NB4 (cell line): ENCODE data around the gene RAB12.

Experiments
- DNase-seq: peaks from one replicate; pipeline ENCODE4 v3.0.0; 2010; ENCODE audit warnings: low read depth
- H3K4me3 ChIP-seq: one replicate; pipeline ENCODE4 v1.5.1; 2011; ENCODE audit warnings: mild to moderate bottlenecking, low read depth, low read length, moderate library complexity
- CTCF ChIP-seq: IDR thresholded peaks from one replicate; pipeline ENCODE4 v1.5.1; 2012; ENCODE audit warnings: low read depth, low read length
- MAX ChIP-seq: IDR thresholded peaks from 2 replicates; pipeline ENCODE4 v1.6.1; 2011; ENCODE audit warnings: low read depth, low read length
- MYC ChIP-seq: IDR thresholded peaks from 2 replicates; pipeline ENCODE4 v1.6.1; 2011; ENCODE audit warnings: low read depth, low read length
- POLR2A ChIP-seq: IDR thresholded peaks from 2 replicates; pipeline ENCODE4 v1.6.1; 2011; ENCODE audit warnings: mild to moderate bottlenecking; ENCODE audit not compliant: insufficient read length; ENCODE audit errors: extremely low read depth

RAB12 gene

GRCh38 chr18:8669571-8669970 lies 60.3 kb downstream of the RAB12 start:
- DNase-seq, result no peak
- no peak overlapping the region for H3K4me3 ChIP-seq
- TF ChIP-seq MYC (no peak), CTCF (no peak), MAX (no peak), POLR2A (no peak)

- no peak overlapping the region for H3K4me3 ChIP-seq
- no peak for TF ChIP-seq CTCF
- no peak for TF ChIP-seq MYC
- TF ChIP-seq POLR2A, result no peak
- TF ChIP-seq MAX, result no peak
- no peak for DNase-seq
Measured at GRCh38 chr18:8673256-8674209, 64.3 kb downstream of the RAB12 start.

GRCh38 chr18:8675057-8675456 lies 65.8 kb downstream of the RAB12 start:
- H3K4me3 ChIP-seq, result no peak overlapping the region
- no peak for DNase-seq
- TF ChIP-seq MYC (no peak), CTCF (no peak), MAX (no peak), POLR2A (no peak)

- no peak for DNase-seq
- H3K4me3 ChIP-seq, result no peak overlapping the region
Measured at GRCh38 chr18:8681196-8681595, 72.0 kb downstream of the RAB12 start.

GRCh38 chr18:8684577-8684976 lies 75.3 kb downstream of the RAB12 start:
- H3K4me3 ChIP-seq, result no peak overlapping the region
- DNase-seq, result no peak
- TF ChIP-seq MAX (no peak), MYC (no peak), CTCF (no peak), POLR2A (no peak)

More at GRCh38 chr18:8681196-8681595, 72.0 kb downstream of the RAB12 start:
- no peak for TF ChIP-seq POLR2A
- TF ChIP-seq MAX, result no peak
- TF ChIP-seq MYC, result no peak
- no peak for TF ChIP-seq CTCF
